ENCODE results near the gene SHC3. TPM values are rescaled to one million over a fixed set of nuclear protein-coding genes. Genes with fewer than 3 reads are reported as not detected.
A peak's percentile ranks its signal among the peaks of the same experiment; 100 is the strongest.

Gene SHC3
- polyA plus RNA-seq, 1 donor from 2014 or later, result 22.9 TPM

- peak overlapping the region; percentile 61 for H3K9ac ChIP-seq (ENCODE audit: low read length)
- H3K4me3 ChIP-seq (ENCODE audit: low read length), result peak overlapping the region; percentile 37
- no peaks in the 10 kb centered on the region for H3K9me3 ChIP-seq (ENCODE audit: low read length)
- no peaks in the 10 kb centered on the region for H3K27me3 ChIP-seq (ENCODE audit: insufficient read depth, low read depth, low read length)
- H4K20me1 ChIP-seq (ENCODE audit: insufficient read depth), result no peaks in the 10 kb centered on the region
- TF ChIP-seq POLR2AphosphoS5 (IDR thresholded peaks at IDR 0.05), result peak; percentile 13
- TF ChIP-seq MXI1 (conservative IDR thresholded peaks at IDR 0.05; ENCODE audit: poor library complexity, severe bottlenecking), result peak; percentile 39
- peak; percentile 45 for TF ChIP-seq REST (IDR thresholded peaks at IDR 0.05; ENCODE audit: borderline replicate concordance)
- TF ChIP-seq RAD21 (conservative IDR thresholded peaks at IDR 0.05), result peak; percentile 16
- no peak for TF ChIP-seq EZH2 (IDR thresholded peaks at IDR 0.05; ENCODE audit: borderline replicate concordance, insufficient read depth, low read length, poor library complexity, severe bottlenecking)
- H3K9me2 ChIP-seq (ENCODE audit: insufficient read depth, low read length), result no peaks in the 10 kb centered on the region
- no peaks in the 10 kb centered on the region for H3K79me2 ChIP-seq (replicated peaks; ENCODE audit: insufficient read depth, low read length)
- no peaks in the 10 kb centered on the region for H3F3A ChIP-seq (ENCODE audit: insufficient read depth, low read length, poor library complexity, severe bottlenecking)
- H2AFZ ChIP-seq (ENCODE audit: low read depth, low read length), result peak overlapping the region; percentile 86
- H3K4me2 ChIP-seq (ENCODE audit: low read length), result peak overlapping the region; percentile 27
- H3K36me3 ChIP-seq (ENCODE audit: insufficient read depth, low read length), result no peaks in the 10 kb centered on the region
- H3K27ac ChIP-seq (ENCODE audit: low read length), result peak overlapping the region; percentile 71
These were observed 47.4 kb upstream of the SHC3 start for GRCh38 chr9:89225991-89226471.

- Histone ChIP-seq H3K27ac (ENCODE audit: low read length) (peak overlapping the region; percentile 71), H2AFZ (ENCODE audit: low read depth, low read length) (peak overlapping the region; percentile 86), H4K20me1 (ENCODE audit: insufficient read depth) (no peaks in the 10 kb centered on the region), H3K9me2 (ENCODE audit: insufficient read depth, low read length) (no peaks in the 10 kb centered on the region), H3K79me2 (replicated peaks; ENCODE audit: insufficient read depth, low read length) (no peaks in the 10 kb centered on the region), H3F3A (ENCODE audit: insufficient read depth, low read length, poor library complexity, severe bottlenecking) (no peaks in the 10 kb centered on the region), H3K4me3 (ENCODE audit: low read length) (peak overlapping the region; percentile 37), H3K36me3 (ENCODE audit: insufficient read depth, low read length) (no peaks in the 10 kb centered on the region), H3K4me2 (ENCODE audit: low read length) (no peak overlapping the region), H3K9ac (ENCODE audit: low read length) (peak overlapping the region; percentile 61), H3K9me3 (ENCODE audit: low read length) (no peaks in the 10 kb centered on the region), H3K27me3 (ENCODE audit: insufficient read depth, low read depth, low read length) (no peaks in the 10 kb centered on the region)
- TF ChIP-seq REST (IDR thresholded peaks at IDR 0.05; ENCODE audit: borderline replicate concordance), result no peak
- no peak for TF ChIP-seq POLR2AphosphoS5 (IDR thresholded peaks at IDR 0.05)
These were observed 47.0 kb upstream of the SHC3 start for GRCh38 chr9:89225587-89225986.

- H4K20me1 ChIP-seq (ENCODE audit: insufficient read depth), result no peaks in the 10 kb centered on the region
- H3K27ac ChIP-seq (ENCODE audit: low read length), result peak overlapping the region; percentile 17
- no peak overlapping the region for H2AFZ ChIP-seq (ENCODE audit: low read depth, low read length)
- no peaks in the 10 kb centered on the region for H3K9me3 ChIP-seq (ENCODE audit: low read length)
- no peaks in the 10 kb centered on the region for H3K79me2 ChIP-seq (replicated peaks; ENCODE audit: insufficient read depth, low read length)
- no peak overlapping the region for H3K9ac ChIP-seq (ENCODE audit: low read length)
- no peaks in the 10 kb centered on the region for H3K9me2 ChIP-seq (ENCODE audit: insufficient read depth, low read length)
- H3K4me2 ChIP-seq (ENCODE audit: low read length), result no peak overlapping the region
- H3K27me3 ChIP-seq (ENCODE audit: insufficient read depth, low read depth, low read length), result no peaks in the 10 kb centered on the region
- H3K36me3 ChIP-seq (ENCODE audit: insufficient read depth, low read length), result no peaks in the 10 kb centered on the region
- no peaks in the 10 kb centered on the region for H3F3A ChIP-seq (ENCODE audit: insufficient read depth, low read length, poor library complexity, severe bottlenecking)
- no peak overlapping the region for H3K4me3 ChIP-seq (ENCODE audit: low read length)
- TF ChIP-seq EZH2 (IDR thresholded peaks at IDR 0.05; ENCODE audit: borderline replicate concordance, insufficient read depth, low read length, poor library complexity, severe bottlenecking), result no peak
- TF ChIP-seq CTCF (IDR thresholded peaks at IDR 0.05; ENCODE audit: poor library complexity, severe bottlenecking), result no peak
- TF ChIP-seq EP300 (conservative IDR thresholded peaks at IDR 0.05; ENCODE audit: poor library complexity, severe bottlenecking), result no peak
- no peak for TF ChIP-seq MXI1 (conservative IDR thresholded peaks at IDR 0.05; ENCODE audit: poor library complexity, severe bottlenecking)
- no peak for TF ChIP-seq REST (IDR thresholded peaks at IDR 0.05; ENCODE audit: borderline replicate concordance)
- no peak for TF ChIP-seq SMC3 (conservative IDR thresholded peaks at IDR 0.05; ENCODE audit: poor library complexity)
- no peak for TF ChIP-seq POLR2AphosphoS5 (IDR thresholded peaks at IDR 0.05)
- no peak for TF ChIP-seq RAD21 (conservative IDR thresholded peaks at IDR 0.05)
- TF ChIP-seq TAF1 (IDR thresholded peaks at IDR 0.05; ENCODE audit: low read depth), result no peak
These were observed 46.4 kb upstream of the SHC3 start for GRCh38 chr9:89225036-89225435.

Measured in neural cell (in vitro differentiated cells).